Measurements from ENCODE around the gene METTL21C.

The METTL21C gene

GRCh38 chr13:102680842-102681740 is 13.8 kb downstream of the METTL21C start:
- TF ChIP-seq CTCF (IDR thresholded peaks at IDR 0.05; ENCODE audit: borderline replicate concordance, insufficient read depth, low read depth, low read length): no peak
- no peak overlapping the region for H3K4me3 ChIP-seq (ENCODE audit: low read depth, low read length)

- no peak overlapping the region for H3K4me3 ChIP-seq (ENCODE audit: low read depth, low read length)
- TF ChIP-seq CTCF (IDR thresholded peaks at IDR 0.05; ENCODE audit: borderline replicate concordance, insufficient read depth, low read depth, low read length): no peak
Measured at GRCh38 chr13:102680133-102680717, 14.6 kb downstream of the METTL21C start.

- H3K4me3 ChIP-seq (ENCODE audit: low read depth, low read length): no peak overlapping the region
- no peak for TF ChIP-seq CTCF (IDR thresholded peaks at IDR 0.05; ENCODE audit: borderline replicate concordance, insufficient read depth, low read depth, low read length)
Measured at GRCh38 chr13:102679449-102680132, 15.3 kb downstream of the METTL21C start.

- H3K4me3 ChIP-seq (ENCODE audit: low read depth, low read length): no peak overlapping the region
- TF ChIP-seq CTCF (IDR thresholded peaks at IDR 0.05; ENCODE audit: borderline replicate concordance, insufficient read depth, low read depth, low read length): no peak
Measured at GRCh38 chr13:102678339-102679107, 16.3 kb downstream of the METTL21C start.

- no peak overlapping the region for H3K4me3 ChIP-seq (ENCODE audit: low read depth, low read length)
- no peak for TF ChIP-seq CTCF (IDR thresholded peaks at IDR 0.05; ENCODE audit: borderline replicate concordance, insufficient read depth, low read depth, low read length)
Measured at GRCh38 chr13:102677122-102677521, 17.7 kb downstream of the METTL21C start.

GRCh38 chr13:102675115-102675514 is 19.7 kb downstream of the METTL21C start:
- H3K4me3 ChIP-seq (ENCODE audit: low read depth, low read length): no peak overlapping the region
- TF ChIP-seq CTCF (IDR thresholded peaks at IDR 0.05; ENCODE audit: borderline replicate concordance, insufficient read depth, low read depth, low read length): no peak
